HG03558 (cell line): ENCODE data around the gene ADK.

Experiments
- ATAC-seq: cut with Tn5 transposase; IDR thresholded peaks from one replicate; pipeline ENCODE4 v1.9.1; 2021; ENCODE audit warnings: moderate number of reproducible peaks; ENCODE audit not compliant: unreplicated experiment; ENCODE audit errors: extremely low read depth

Gene ADK

DNA sequence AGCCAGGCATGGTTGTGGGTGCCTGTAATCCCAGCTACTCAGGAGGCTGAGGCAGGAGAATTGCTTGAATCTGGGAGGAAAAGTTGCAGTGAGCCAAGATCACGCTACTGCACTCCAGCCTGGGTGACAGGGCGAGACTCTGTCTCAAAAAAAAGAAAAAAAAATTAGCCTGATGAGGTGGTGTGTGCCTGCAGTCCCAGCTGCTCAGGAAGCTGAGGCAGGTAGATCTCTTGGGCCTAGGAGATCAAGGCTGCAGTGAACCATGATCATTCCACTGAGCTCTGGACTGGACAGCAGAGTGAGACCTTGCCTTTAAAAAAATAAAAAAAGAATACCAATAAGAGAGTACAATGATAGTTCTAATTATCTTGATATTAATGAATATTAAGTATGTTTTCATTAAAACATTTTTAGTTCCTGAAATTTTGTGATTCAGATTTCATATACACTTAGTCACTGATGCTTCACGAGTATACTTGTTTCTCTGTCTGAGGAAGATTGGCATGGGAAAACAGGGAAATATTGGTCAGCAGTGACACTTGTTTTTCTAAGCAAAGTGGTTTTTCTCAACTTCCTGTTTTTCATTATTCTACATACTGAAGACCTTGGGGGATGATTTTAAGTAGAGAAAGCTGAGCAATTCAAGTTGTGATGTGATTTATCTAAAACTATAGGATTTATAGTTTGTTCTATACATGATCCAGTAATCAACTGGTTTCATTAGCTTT lies 76.8 kb downstream of the ADK start:
- ATAC-seq: no peak

DNA sequence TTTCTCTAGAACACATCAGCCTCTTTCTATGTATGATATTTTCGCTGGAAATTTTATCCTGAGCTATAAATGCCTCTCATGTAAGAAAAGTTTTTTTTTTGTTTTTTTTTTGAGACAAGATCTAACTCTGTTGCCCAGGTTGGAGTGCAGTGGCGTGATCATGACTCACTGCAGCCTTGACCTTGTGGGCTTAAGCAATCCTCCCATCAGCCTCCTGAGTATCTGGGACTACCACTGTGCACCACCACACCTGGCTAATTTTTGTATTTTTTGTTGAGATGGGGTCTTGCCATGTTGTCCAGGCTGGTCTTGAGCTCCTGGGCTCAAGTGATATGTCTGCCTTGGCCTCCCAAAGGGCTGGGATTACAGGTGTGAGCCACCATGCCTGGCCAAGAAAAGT lies 80.4 kb downstream of the ADK start:
- no peak for ATAC-seq

DNA sequence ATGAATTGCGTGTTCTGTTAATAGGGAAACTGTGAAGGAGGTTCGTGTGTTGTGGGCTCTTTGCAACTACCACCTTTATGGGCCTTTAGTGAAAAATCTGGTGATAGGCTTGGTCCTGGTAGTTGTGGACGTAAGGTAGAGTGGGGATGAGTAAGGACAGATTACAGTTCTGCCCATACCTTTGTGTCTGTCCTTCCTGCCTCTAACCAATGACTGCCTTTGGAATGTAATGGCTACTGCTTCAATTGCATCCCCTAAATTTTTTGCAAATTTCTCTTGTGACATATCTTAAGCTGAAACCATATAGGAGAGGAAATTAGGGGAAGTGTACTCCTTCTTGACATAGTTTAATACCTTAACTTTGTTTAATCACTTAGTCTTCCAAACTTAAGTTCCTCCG lies 82.3 kb downstream of the ADK start:
- no peak for ATAC-seq

DNA sequence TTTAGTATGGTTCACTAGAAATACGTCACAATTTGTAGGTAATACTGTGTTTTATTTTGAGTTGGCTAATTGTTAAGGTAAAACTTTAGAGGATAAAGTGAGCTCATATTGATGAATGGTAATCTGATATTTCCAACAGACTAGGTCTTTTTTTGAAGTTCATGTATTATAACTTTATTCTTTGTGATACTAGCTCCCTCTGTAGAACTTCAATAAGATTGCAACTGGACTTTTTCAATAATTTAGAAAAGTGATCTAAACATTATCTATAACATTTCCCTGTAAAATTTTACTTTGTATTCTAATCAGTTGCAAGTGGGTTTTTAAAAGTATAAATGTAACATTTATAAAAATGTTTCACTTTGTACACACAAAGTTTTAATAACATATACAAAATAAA lies 83.5 kb downstream of the ADK start:
- ATAC-seq: no peak

DNA sequence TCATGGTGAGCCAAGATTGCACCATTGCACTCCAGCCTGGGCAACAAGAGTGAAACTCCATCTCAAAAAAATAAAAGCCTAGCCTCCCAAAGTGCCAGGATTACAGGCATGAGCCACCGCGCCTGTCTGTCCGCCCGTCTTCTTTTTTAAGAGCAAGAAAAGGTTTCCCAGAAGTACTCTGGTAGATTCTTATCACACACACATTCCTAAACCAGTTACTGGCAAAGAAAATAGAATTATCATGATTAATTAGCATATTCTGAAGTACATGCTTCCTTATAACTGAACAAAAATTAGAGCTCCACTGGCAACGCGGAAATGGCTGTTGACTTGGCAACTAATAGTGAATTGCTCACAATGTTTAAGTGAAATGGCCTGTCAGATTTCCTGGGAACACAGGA lies 87.0 kb downstream of the ADK start:
- ATAC-seq: no peak

DNA sequence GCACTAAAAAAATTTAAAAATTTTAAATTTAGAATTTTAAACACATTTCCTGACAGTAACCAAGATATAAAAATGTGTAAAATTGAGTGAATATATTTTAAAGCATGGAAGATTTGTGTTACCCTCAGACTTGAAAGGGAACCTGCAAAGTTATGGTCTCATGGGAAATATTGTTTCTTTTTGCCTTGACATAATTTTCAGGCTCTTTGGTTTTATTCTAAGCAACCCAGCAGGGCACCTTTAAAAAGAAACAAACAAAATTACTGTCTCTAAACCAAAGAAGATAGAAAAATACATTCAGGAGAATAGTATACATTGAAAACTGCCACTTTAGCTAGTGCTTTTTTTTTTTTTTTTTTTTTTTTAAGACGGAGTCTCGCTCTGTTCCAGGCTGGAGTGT lies 87.5 kb downstream of the ADK start:
- no peak for ATAC-seq

DNA sequence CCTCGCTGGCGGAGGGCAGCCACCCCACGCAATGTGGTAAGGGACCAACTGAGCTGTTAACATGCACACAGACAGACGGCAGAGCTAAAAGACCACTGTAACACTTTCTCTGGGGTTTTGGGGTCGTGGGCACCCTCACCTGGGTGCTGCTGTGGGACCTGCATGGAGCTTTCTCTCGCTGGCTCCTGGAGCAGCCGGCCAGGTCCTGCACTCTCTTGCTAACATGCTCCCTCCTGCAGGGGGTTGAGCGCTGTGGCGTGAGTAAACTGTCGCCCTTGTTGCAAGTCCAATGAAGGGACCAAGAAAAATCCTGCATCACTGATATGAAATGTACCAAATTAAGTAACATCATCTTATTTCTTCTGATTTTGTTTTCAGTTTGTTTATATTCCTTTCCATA lies 92.0 kb downstream of the ADK start:
- ATAC-seq: no peak

DNA sequence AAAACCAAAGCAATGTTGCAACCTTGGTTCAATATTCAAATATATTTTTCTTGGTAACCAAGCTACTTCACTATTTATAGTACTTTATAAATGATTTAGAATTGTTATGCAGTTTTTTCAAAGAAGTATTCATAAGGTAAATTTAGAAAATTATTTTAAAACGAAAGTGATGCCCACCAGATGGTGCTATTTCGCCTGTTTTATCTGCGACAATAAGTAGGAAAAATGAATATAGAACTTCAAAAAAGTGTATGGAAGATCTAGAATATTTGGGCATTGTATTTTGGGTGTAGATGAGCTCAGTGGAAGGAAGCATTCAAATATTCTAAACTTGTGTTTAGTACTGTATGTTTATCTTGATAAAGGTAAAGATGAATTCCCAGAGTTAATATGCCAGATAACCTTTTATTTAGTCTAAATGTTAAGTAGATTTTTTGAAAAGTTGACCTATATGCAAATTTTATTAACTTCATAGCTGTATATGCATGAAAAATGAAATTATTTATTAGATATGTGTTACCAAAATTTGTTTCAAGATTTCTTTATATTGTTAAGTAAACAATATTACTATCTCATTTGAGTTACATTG lies 93.2 kb downstream of the ADK start:
- ATAC-seq: no peak

DNA sequence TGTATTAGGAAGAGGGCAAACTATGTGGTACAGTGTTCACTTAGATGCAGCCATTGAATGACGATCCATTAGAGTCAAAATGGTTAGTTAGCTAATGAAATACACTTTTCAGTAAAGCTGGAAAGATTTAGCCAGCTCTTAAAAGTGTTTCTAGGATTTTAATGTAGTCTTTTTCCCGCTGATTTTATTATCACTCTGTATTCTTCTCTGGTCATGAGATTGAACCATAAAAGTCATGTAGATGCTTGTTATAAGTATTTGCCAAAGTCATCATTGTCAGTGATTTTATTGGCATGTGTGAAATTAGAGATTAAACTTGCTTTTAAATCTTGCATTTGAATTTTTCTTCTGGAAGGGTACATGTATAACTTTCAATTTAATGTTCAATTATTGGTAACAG lies 93.8 kb downstream of the ADK start:
- ATAC-seq: no peak

DNA sequence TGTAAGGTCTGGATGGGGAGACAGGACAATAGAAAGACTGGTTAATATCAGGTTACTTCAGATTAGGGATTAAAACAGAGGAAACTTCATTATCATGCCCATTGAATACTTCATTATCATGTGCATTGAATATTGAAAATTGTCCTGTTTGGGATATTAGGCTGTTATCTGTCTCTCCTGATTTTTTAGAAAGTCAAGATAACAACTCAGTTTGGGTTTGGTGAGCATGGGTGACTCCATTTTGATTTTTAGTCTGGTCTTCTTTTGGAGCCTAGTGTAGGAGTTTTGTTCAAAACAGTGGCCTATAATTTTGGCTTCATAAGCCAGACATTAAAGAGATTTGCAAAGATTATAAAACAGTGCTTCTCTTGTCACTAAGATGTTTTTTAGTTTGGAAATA lies 95.5 kb downstream of the ADK start:
- no peak for ATAC-seq

DNA sequence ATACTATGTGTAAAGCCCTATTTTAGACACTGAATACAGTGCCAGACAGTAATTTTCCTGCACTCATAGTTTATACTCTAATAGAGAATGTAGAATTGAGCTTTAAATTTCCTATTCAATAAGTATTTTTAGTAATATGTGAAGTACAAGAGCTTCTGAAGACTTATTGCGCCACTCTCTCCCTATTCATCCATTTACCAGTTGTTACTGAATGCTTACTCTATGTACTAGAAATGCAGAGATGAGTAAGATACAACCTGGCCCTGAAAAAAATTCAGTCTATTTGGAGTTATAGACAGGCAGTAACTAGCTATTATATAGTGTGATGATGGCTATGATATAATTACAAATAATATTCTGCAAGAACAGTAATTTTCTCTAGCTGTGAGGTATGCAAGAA lies 98.8 kb downstream of the ADK start:
- ATAC-seq: no peak

DNA sequence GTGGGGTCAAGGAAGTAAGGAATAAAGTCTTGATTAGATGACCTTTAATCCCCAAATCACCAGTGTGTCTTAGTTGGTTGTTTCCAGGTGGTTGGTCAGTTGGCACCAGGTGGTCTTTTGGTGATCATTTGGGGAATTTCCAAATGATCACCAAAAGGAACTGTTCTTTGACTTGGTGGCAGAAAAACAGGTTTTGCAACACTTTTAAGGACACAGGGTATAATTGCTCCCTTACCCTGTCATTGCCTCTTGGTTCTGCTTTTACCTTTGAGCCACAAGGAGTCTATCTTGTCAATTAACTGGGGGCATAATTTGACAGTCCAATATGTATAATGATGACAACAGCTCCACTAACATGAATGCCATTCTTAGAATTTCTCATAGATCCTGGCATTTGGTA lies 104.2 kb downstream of the ADK start:
- no peak for ATAC-seq

DNA sequence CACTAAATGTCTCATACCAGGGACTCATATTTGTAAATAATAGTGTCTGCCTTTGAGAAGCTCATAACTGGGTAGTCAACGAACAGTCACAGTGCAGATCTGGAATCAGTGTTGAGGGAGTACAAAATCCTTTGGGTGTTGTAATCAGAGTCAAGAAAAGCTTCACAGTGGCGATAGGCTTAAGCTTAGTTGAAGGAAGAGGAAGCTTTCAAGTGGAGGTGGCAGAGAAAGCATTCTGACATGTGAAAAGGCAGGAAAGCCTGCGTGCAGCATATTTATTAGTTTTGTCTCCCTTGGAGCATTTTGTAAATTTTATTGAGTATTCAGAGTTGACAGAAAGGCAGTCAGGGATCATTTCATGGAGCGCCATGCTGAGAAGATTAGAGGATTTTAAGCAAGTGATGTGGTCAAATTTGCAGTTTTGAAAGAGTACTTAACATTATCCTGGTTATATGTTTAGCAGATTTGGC lies 104.9 kb downstream of the ADK start:
- ATAC-seq: no peak

DNA sequence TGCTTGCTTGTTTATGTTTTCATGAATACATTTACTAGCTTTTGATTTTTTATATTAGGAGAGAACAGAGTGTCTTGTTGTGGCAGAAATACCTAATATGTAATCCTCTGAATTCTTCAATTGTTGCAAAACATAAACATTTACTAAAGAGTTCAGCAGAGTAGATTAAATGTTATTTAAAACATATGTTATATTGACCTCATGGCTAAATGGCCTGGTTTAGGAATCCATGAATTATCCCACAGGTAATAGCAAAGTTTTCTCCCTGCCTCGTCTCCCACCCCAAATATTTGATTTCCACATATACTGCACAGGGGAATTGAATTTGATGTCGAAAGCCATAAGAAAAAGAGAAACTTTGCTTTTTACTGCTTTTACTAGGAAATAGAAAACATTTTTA lies 111.8 kb downstream of the ADK start:
- ATAC-seq: no peak

DNA sequence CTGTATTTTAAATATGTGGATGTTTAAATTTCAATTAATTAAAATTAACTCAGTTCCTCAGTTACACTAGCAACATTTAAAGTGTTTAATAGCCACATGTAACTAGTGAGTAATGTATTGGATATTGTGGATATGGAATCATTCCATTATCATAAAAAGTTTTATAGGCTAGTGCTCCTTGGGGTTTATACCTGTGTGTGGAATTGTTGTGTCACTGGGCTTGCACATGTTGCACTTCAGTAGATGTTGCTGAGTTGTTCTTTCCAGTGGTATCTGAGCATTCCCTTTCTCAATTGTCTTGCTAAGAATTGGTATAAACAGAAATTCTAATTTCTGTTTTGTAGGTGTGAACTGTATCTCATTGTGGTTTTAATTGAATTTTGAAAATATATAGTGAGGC lies 113.0 kb downstream of the ADK start:
- no peak for ATAC-seq

DNA sequence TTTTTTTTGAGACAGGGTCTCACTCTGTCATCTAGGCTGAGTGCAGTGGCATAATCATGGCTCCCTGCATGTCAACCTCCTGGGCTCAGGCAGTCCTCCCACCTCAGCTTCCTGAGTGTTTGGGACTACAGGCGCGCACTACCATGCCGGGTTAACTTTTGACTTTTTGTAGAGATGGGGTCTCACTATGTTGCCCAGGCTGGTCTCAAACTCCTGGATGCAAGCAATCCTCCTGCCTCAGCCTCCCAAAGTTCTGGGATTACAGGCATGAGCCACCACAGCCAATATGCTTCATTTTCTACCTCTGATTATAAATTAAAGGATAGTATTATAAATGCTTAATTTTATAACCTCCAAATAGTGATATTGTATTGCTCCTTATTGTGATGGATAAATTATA lies 121.3 kb downstream of the ADK start:
- no peak for ATAC-seq

DNA sequence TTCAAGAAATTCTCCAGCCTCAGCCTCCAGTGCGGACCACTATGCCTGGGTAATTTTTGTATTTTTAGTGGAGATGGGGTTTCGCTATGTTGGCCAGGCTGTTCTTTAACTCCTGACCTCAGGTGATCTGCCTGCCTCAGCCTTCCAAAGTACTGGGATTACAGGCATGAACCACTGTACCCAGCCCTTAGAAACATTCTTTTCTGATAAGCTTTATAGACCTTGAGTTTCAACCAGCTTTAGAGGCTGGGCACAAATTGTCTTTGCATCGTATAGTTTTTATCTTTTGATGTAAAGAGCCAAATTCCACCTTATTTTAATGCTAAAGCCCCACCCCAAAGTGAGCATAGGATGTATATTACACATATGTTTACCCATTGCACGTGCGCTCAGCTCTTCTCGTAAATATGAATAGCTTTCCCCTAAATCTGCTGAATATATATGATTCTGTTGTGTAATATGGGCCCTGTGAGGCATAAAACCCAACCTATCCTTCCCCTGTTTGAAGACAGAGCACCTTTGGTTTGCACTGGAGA lies 124.8 kb downstream of the ADK start:
- no peak for ATAC-seq

DNA sequence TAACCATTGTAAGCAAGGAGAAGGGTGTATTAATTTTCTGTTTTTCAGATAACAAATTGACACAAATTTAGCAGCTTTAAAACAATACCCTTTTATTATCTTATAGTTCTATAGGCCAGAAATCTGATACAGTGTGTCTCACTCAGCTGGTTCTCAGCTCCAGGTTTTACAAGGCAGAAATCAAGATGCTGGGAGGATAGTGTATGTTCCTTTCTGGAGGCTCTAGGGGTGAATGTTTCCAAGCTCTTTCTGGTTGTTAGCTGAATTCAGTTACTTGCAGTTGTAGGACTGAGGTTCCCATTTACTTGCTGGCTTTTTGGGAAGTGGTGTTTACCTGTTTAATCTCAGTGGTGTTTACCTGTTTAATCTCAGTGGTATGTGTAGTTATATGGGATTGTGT lies 125.4 kb downstream of the ADK start:
- ATAC-seq: no peak

DNA sequence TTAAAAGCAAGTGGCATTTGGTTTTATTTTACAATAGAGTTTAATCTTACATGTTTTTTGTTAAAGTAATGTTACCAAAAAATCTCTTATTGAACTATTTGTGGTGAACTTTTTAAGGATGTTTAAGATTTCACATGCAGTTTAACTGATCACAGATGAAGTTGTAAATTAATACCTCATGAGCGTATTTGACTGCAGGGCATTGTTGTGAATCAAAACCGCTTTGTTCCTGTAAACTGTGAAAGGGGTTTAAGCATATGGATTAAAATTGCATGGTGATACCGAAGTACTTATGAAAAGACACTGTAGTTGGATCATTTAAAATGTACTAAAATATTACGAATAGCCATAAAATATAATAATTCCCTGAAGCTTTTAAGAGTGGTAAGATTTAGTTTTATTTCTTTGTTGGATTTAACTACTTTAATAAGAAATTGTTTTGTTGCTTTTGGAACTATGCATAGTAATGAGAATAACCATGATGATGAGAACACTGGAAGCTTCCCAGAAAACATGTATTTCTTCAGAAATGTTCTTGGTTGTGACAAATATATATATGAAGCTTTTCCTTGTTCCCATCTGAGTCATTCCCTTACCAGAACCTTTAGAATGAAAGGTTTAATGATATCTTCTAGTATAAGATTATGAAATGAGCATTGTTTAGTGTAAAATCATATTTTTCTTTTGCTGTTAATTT lies 131.3 kb downstream of the ADK start:
- no peak for ATAC-seq

DNA sequence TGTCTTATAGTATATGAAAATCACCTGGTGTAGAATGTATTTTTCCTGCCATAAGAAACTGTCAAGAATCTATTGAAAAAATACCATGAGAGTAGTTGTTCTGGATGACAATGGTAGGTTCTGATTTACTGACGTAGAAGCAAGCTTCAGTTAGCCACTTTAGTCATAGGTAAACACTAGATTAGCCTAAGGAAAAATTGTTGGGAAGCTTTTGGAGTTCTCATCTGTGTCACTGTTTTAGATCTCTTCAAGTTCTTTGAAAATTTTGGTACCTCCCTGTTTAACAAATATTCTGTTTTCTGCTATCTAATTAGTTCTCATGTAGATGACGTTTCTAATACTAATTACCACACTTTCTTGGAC lies 131.8 kb downstream of the ADK start:
- ATAC-seq: no peak

DNA sequence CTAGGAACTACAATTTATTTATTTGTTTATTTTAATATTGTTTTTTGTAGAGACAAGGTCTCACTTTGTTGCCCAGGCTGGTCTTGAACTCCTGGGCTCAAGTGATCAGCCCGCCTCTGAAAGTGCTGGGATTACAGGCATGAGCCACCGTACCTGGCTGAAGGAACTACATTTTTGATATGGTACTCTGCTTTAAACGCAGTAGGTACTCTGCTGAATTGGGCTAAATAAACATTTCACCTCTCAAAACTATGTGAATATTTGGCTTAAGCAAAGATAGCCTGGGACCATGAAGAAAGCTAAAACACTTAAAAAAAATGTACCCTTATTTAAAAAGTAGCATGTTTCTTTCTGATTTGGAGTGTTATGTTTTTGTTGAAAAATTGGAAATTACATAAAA lies 138.2 kb downstream of the ADK start:
- no peak for ATAC-seq

DNA sequence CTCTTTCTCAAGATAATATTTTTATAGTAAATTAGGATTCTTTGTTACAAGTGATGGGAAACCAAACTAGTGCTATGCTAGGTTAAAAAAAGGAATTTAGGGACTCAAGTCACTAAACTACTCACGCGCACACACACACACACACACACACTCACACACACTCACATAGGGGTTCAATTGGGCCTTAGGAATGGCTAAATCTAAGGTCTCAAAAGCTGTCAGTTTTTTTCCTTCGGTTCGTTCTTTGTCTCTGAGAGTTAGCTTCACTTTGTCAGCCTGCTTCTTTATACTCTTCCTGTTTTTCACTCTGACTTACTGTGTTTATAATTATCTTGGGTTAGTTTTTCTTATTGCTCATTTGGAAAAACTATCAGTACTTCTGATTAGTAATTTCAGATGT lies 138.9 kb downstream of the ADK start:
- no peak for ATAC-seq
